HG02981 (cell line): ENCODE data around the gene HERC5.
"Not testable (repeated sequence)": the region's sequence is repeated elsewhere in the genome, so short reads cannot be mapped to it uniquely, and the experiment has no call there.

ENCODE experiments used
- ATAC-seq: cut with Tn5 transposase; IDR thresholded peaks from one replicate; pipeline ENCODE4 v1.9.1; 2021; ENCODE audit warnings: mild to moderate bottlenecking, moderate library complexity; ENCODE audit not compliant: unreplicated experiment

HERC5 gene

DNA sequence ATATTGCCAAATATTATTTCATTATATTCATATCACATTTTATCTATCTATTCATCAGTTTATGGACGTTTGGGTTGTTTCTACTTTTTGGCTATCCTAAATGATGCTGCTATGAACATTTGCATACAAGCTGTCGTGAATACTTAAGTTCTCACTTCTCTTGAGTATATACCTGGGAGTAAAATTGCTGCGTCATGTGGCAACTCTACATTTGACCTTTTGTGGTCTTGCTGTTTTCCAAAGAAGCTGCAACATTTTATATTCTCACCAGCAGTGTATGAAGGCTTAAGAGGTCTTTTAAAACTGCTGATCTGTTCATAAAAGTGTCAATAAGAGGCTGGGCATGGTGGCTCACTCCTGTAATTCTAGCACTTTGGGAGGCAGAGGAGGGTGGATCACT, 60.9 kb downstream of the HERC5 start:
- ATAC-seq = no peak

DNA sequence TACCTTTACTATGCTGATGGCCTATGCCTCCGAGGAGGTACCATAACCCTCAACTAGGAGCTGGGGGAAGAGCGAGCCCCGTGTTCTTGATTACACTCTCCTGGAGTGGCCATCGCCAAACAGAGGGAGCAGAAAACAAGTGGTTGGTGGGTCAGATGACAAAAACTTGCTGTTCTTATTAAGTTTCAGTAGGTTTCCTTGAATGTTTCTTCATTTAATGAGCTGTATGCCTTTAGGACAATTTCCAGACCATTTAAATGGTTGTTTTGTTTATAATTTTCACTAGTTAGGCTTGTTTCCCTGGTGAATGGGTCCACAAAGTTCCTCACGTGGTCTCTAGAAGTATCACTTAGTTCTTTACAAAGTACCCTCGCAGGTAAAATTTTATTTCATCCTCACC, 62.0 kb downstream of the HERC5 start:
- no peak for ATAC-seq

DNA sequence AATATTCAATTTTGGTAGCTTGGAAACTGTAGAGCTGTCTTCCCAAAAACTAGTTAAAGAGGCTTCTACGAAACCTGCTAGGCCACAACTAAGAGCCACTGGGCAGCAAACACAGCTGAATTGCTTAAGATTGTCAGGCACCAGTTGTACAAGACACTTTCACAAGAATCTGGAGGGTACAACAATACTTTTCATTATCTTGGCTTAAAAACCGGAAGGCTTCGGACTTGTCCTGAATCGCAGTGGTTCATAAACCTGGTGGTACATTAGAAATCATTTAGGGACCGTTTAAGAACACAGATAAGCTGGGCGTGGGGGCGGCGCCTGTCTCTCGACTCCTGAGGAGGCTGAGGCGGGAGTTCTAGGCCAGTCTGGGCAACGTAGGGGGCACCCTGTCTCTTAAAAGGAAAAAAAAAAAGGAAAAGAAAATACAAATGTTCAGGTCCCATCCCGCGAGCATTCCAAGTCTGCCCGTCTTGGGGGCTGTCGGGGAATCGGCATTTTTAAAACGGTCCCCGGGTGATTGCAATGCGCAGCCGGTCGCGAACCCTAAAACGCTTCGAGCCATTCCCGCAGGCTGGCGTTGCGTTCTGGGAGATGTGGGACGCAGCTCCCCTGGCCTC, 65.9 kb downstream of the HERC5 start:
- peak; percentile 2 for ATAC-seq

DNA sequence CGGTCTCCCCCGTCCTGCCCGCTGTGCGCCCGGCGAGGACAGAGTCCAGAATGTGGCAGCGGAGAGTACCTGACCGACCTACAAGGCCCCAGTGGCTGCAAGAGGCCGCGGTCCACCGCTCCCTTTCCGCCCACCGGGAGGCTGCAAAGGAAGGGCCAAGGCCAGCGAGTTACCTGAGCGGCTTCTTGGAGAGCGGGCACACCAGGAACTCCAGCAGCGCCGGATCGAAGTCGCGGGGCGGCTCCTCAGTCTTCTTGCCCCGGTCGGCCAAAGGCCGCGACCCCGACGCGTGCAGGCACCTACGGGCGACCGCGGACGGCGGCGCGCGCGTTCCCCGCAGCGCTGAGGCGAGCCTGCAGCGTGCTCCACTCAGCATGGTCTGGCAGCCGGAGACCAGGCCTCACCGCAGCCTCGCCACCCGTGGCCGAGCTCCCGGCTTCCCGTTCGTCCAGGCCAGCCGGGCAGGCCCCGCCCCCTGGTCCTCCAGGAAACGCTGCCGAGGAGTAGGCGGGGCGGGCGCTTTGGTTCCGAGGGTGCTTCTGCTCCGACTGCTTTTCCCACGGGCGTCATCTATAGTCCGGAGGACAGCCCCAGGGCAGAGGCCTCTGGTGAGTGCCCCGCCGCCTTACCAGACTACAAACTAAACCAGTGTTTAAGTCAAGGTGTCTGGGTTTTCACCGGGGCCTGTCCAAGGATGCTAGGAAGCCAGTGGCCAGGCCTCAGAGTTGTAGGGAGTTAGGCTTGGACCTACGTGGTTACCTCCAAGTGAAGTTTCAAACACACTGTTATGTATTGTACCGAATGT, 66.6 kb downstream of the HERC5 start, which contains the start of gene PYURF:
Gene PYURF (minus strand): TSS at position 452 of the 805 bp plus-strand sequence. CDS start 76 bp downstream, at position 376.
- ATAC-seq = peak; percentile 79

DNA sequence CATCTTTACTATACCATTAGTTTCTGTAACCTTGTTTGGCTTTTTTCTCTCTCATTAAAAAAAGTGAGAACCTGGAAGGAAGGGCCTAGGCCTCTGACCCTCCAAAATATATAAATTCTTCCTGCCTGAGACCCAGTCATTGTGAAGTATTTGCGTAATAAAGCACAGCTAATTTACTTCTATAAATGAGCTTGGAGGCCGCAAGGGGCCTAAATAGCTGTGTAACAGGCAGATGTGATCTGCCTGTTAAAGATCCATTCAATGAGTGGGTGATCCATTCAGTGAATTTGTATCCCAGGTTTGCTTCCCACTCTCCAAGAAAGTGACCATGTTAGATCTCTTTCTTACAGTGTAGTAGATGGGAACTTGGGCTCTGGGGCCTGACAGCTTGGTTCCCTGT, 67.3 kb downstream of the HERC5 start:
- ATAC-seq = no peak

DNA sequence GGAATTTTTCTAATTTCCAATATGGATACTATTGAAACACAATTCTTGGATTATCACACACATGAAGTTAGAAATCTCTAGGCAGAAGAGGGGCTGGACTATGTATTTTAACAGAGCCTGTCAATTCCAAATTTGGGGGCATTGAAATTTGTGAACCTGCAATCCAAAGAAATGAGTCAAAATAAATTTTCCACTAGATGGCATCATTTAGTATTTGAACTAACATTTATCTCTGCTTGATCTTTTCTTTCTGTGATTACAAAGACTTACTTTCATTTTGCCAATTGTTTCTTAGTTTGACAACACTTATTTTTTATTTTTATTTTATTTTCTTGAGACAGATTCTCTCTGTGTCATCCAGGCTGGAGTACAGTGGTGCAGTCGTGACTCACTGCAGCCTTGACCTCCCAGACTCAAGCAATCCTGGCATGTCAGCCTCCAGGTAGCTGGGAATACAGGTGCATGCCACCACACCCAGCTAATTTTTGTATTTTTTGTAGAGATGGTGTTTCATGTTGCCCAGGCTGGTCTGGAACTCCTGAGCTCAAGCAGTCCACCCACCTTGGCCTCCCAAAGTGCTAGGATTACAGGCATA, 69.4 kb downstream of the HERC5 start:
- ATAC-seq = no peak

DNA sequence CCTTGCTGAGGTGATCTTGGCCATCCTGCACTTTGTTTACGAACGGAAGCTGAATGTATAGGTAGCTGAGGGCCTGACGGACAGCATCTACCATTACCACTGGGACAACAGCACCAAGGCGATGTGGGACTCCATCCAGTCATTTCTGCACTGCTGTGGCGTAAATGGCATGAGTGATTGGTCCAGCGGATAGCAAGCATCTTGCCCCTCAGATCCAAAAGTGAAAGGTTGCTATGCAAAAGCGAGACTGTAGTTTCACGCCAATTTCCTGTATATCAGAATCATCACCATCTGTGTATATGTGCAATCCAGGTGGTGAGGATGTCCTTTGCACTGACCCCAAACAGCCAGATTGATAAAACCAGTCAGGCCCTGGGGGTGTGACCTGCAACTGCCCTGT, 70.9 kb downstream of the HERC5 start:
- ATAC-seq = peak; percentile 37

DNA sequence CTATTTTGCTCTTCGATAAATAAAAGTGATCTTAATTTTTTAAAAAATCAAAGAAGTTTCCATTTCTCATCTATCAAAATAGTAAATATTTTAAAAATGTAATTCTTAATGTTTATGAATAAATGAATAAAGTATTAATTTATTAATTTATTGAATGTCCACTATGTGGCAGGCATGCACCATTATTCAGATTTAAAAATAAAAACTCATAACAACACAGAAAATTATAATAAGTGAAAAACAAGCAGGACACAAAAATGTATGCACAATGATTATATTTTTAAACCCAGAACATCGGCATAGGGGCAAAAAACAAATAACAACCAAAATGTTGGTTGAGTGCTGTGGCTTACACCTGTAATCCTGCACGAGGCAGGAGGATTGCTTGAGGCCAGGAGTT, 71.9 kb downstream of the HERC5 start:
- no peak for ATAC-seq

DNA sequence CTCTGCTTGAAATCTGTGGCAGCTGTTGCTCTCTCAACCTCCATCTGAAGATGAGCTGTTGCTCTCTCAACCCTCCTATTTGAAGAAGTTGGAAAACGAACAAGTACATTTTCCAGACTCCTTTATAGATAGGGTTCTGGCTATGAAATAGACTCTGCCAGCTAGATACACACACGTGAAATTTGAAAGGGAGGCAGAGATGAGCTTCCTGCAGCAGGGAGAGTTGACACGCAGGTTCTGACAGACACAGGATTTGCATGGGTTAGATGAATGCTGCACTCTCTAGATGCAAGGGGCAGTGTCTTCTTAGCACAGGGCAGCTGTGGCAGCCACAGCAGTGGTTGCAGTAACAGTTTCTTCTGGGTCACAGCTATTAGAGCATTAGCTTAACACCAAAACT, 74.6 kb downstream of the HERC5 start:
- no peak for ATAC-seq

DNA sequence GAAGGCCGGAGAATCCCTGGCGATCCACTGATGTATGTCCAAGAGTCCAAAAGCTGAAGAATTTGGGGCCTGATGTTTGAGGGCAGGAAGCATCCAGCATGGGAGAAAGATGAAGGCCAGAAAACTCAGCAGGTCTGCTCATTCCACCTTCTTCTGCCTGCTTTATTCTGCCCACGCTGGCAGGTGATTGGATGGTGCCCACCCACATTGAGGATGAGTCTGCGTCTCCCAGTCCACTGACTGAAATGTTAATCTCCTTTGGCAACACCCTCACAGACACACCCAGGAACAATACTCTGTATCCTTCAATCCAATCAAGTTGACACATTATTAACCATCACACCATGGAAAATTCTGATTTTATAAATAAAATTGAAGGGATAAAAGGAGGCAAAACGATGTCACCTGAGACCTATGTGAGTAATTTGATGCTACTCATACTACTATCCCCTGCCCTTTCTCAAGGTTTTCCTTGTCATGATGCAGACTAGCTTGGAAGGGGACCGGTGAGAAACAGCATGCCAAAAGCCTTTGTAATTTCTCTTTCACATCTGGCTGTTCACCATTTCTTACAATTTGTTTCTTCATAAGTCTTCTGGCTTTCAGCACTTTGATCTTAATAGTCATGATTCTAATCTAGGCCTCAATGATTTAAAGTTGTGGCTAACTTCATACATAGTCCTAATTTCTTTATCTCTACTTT, 76.3 kb downstream of the HERC5 start:
- no peak for ATAC-seq

DNA sequence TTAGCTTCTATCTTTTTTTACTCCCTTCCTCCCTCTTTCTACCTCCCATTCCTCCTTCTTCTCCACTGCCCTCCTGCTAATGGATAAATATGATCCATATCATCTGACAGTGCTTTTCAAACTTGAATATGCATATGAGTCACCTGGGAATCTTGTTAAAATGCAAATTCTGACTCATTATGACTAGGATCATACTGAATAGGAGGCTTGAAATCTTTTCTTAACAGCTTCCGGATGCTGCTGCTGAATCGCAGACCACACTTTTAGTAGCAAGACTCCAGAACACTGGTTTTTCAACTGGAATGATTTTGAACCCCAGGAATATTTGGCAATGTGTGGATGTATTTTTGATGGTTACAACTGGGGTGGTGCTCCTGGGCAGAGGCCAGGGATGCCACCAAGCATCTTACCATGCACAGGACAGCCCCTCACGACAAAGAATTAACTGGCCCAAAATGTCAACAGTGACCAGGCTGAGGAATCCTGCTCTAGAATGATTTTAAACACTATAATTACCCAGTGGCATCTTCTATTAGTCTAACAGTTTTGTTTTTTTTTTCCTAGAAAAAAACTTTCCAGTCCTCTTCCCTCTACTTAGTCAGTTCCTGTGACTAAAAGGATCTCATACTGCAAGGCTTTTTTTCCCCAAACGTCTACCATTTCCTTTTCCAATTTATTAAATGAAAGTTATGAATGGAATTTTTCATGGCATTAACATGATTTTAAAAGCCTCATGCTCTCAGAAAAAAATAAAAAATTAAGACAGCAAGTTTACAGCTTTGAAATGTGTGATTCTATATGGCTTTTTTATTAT, 77.2 kb downstream of the HERC5 start:
- ATAC-seq = no peak

DNA sequence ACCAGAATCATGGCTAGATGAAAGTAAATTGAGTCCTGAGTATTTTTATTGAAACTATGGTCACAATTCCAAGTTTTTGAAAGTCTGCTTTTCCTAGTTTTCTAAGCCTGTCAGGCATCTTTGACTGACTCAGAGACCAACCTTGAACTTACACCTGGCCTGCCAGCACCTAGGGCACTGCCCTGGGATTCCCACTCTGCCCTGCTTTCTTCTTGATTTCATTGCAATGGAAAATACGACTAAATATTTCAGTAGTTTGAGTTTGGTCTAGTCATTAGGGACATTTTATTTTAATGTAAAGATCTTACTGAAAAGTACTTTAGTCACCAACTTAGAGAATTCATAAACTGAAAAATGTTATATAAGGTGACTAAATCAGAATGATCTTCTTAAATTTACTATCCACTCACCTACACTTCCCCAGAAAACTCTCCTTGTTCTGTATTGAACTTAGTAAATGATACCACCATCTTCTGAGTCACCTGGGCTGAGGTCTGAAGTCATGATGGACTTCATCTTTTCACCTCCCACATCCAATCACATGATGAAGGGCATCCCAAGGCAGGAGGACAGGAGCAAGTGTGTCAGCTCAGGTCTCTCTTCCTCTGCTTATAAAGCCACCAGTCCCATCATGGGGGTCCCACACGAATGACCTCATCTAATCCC, 78.3 kb downstream of the HERC5 start:
- no peak for ATAC-seq

DNA sequence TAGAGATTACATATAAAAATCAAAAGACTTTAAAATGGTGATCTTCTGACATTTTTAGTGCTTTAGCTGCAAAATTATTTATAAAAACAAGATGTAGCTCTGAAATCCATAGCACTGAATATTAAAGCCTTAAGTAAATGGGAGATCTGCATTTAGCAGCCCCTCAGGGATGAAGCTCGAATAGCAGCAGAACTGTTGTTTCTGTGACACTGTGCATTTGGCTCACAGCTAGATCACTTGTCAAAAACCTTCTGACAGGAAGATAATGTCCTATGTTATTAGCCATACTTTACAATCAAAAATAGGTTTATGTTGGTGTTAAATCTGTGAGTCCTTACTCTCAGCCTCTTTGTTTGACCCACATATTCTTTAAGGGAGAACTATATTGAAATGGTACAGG, 80.8 kb downstream of the HERC5 start:
- no peak for ATAC-seq

DNA sequence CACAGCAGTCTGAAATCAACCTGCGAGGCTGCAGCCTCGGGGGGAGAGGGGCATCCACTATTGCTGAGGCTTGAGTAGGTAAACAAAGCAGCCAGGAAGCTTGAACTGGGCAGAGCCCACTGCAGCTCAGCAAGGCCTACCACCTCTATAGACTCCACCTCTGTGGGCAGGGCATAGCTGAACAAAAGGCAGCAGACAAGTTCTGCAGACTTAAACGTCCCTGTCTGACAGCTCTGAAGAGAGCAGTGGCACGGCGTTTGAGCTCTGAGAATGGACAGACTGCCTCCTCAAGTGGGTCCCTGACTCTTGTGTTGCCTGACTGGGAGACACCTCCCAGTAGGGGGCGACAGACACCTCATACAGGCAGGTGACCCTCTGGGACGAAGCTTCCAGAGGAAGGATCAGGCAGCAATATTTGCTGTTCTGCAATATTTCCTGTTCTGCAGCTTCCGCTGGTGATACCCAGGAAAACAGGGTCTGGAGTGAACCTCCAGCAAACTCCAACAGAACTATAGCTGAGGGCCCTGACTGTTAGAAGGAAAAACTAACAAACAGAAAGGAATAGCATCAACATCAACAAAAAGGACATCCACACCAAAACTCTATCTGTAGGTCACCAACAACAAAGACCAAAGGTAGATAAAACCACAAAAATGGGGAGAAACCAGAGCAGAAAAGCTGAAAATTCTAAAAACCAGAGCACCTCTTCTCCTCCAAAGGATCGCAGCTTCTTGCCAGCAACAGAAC, 82.6 kb downstream of the HERC5 start:
- not testable (repeated sequence) for ATAC-seq

DNA sequence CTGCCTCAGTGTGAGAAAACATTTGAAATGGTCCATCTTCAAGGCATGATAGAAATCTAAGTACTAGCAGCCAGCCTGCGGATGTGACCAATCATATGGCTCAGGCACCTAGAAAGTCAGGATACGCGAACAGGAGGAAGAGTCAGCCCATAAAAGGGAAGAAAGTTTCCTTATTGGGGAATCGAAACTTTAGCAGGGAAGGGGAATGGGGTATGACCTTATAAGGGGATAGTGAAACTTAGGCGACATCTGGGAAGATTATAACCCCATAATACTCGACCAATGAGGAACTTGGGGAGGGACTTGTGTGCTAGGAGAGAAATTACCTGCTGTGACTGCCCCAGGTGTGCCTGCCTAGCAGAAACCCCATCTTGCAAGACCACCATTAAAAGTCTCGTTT, 92.9 kb downstream of the HERC5 start:
- no peak for ATAC-seq
